ENCODE measurements around the gene KIR2DL4. TPM values are rescaled to one million over a fixed set of nuclear protein-coding genes. Genes with fewer than 3 reads are reported as not detected.
"Not testable (repeated sequence)": the region's sequence is repeated elsewhere in the genome, so short reads cannot be mapped to it uniquely, and the experiment has no call there.

The KIR2DL4 gene
- total and polyA plus RNA-seq, 2 donors (not counting 1 experiment from before 2014, with no cell fraction given): not detected

- TF ChIP-seq CTCF (conservative IDR thresholded peaks at IDR 0.05 in 1 of 2, IDR thresholded peaks at IDR 0.05 in 1 of 2; ENCODE audit: low read depth in 1 of 2, low read length in 2 of 2) (no peak), EZH2 (IDR thresholded peaks at IDR 0.05; ENCODE audit: low read length, missing control alignments) (no peak)
- no peaks in the 10 kb centered on the region for H4K20me1 ChIP-seq (ENCODE audit: control insufficient read depth, extremely low read depth, insufficient read depth, low read length)
- H3K9ac ChIP-seq (ENCODE audit: insufficient read depth, low read length): no peak overlapping the region
- H3K27me3 ChIP-seq (ENCODE audit: control insufficient read depth, insufficient read depth, low read length): no peaks in the 10 kb centered on the region
- H3K36me3 ChIP-seq (ENCODE audit: control insufficient read depth, insufficient read depth, low read length): no peaks in the 10 kb centered on the region
- H3K27ac ChIP-seq (ENCODE audit: insufficient read depth, low read length): no peak overlapping the region
- no peak overlapping the region for H3K4me2 ChIP-seq (ENCODE audit: extremely low read depth, insufficient read depth, low read length)
- H3K9me3 ChIP-seq (ENCODE audit: control insufficient read depth, insufficient read depth, low read depth, low read length): no peaks in the 10 kb centered on the region
- no peak for DNase-seq (ENCODE audit: low read depth in 2 of 2)
- no peak overlapping the region for H2AFZ ChIP-seq (ENCODE audit: low read length)
- no peaks in the 10 kb centered on the region for H3K79me2 ChIP-seq (ENCODE audit: control insufficient read depth, insufficient read depth, low read length)
- no peak overlapping the region for H3K4me3 ChIP-seq (replicated peaks in 1 of 4; ENCODE audit: control extremely low read depth in 1 of 4, insufficient read depth in 1 of 4, low read depth in 3 of 4, low read length in 4 of 4)
- H3K4me1 ChIP-seq (ENCODE audit: control insufficient read depth, extremely low read depth, insufficient read depth, low read length): no peaks in the 10 kb centered on the region
These were observed 47.5 kb downstream of the KIR2DL4 start for GRCh38 chr19:54850930-54851329.

- DNase-seq (ENCODE audit: low read depth in 2 of 2): no peak
- TF ChIP-seq CTCF (conservative IDR thresholded peaks at IDR 0.05 in 1 of 2, IDR thresholded peaks at IDR 0.05 in 1 of 2; ENCODE audit: low read depth in 1 of 2, low read length in 2 of 2): no peak
- TF ChIP-seq EZH2 (IDR thresholded peaks at IDR 0.05; ENCODE audit: low read length, missing control alignments): no peak
- Histone ChIP-seq H3K36me3 (ENCODE audit: control insufficient read depth, insufficient read depth, low read length) (no peaks in the 10 kb centered on the region), H3K27ac (ENCODE audit: insufficient read depth, low read length) (no peak overlapping the region), H3K4me2 (ENCODE audit: extremely low read depth, insufficient read depth, low read length) (no peak overlapping the region), H2AFZ (ENCODE audit: low read length) (no peak overlapping the region), H4K20me1 (ENCODE audit: control insufficient read depth, extremely low read depth, insufficient read depth, low read length) (no peaks in the 10 kb centered on the region), H3K27me3 (ENCODE audit: control insufficient read depth, insufficient read depth, low read length) (no peaks in the 10 kb centered on the region), H3K4me3 (replicated peaks in 1 of 4; ENCODE audit: control extremely low read depth in 1 of 4, insufficient read depth in 1 of 4, low read depth in 3 of 4, low read length in 4 of 4) (no peak overlapping the region), H3K9ac (ENCODE audit: insufficient read depth, low read length) (no peak overlapping the region), H3K79me2 (ENCODE audit: control insufficient read depth, insufficient read depth, low read length) (no peaks in the 10 kb centered on the region), H3K9me3 (ENCODE audit: control insufficient read depth, insufficient read depth, low read depth, low read length) (no peaks in the 10 kb centered on the region), H3K4me1 (ENCODE audit: control insufficient read depth, extremely low read depth, insufficient read depth, low read length) (no peaks in the 10 kb centered on the region)
These were observed 47.9 kb downstream of the KIR2DL4 start for GRCh38 chr19:54851353-54851752.

GRCh38 chr19:54855241-54855640 lies 51.8 kb downstream of the KIR2DL4 start:
- not testable (repeated sequence) for H3K4me2 ChIP-seq (ENCODE audit: extremely low read depth, insufficient read depth, low read length); H3K4me3 ChIP-seq (replicated peaks in 1 of 4; ENCODE audit: control extremely low read depth in 1 of 4, insufficient read depth in 1 of 4, low read depth in 3 of 4, low read length in 4 of 4); H3K9ac ChIP-seq (ENCODE audit: insufficient read depth, low read length); H3K36me3 ChIP-seq (ENCODE audit: control insufficient read depth, insufficient read depth, low read length); H3K79me2 ChIP-seq (ENCODE audit: control insufficient read depth, insufficient read depth, low read length); H4K20me1 ChIP-seq (ENCODE audit: control insufficient read depth, extremely low read depth, insufficient read depth, low read length); H3K4me1 ChIP-seq (ENCODE audit: control insufficient read depth, extremely low read depth, insufficient read depth, low read length); H2AFZ ChIP-seq (ENCODE audit: low read length); DNase-seq (ENCODE audit: low read depth in 2 of 2); H3K9me3 ChIP-seq (ENCODE audit: control insufficient read depth, insufficient read depth, low read depth, low read length); H3K27me3 ChIP-seq (ENCODE audit: control insufficient read depth, insufficient read depth, low read length); H3K27ac ChIP-seq (ENCODE audit: insufficient read depth, low read length)

- H3K79me2 ChIP-seq (ENCODE audit: control insufficient read depth, insufficient read depth, low read length); H3K4me2 ChIP-seq (ENCODE audit: extremely low read depth, insufficient read depth, low read length); H3K9me3 ChIP-seq (ENCODE audit: control insufficient read depth, insufficient read depth, low read depth, low read length); H2AFZ ChIP-seq (ENCODE audit: low read length); H3K9ac ChIP-seq (ENCODE audit: insufficient read depth, low read length); H3K4me1 ChIP-seq (ENCODE audit: control insufficient read depth, extremely low read depth, insufficient read depth, low read length); H3K27ac ChIP-seq (ENCODE audit: insufficient read depth, low read length); H3K4me3 ChIP-seq (replicated peaks in 1 of 4; ENCODE audit: control extremely low read depth in 1 of 4, insufficient read depth in 1 of 4, low read depth in 3 of 4, low read length in 4 of 4); DNase-seq (ENCODE audit: low read depth in 2 of 2); H3K36me3 ChIP-seq (ENCODE audit: control insufficient read depth, insufficient read depth, low read length); H3K27me3 ChIP-seq (ENCODE audit: control insufficient read depth, insufficient read depth, low read length); H4K20me1 ChIP-seq (ENCODE audit: control insufficient read depth, extremely low read depth, insufficient read depth, low read length): not testable (repeated sequence)
These were observed 55.1 kb downstream of the KIR2DL4 start for GRCh38 chr19:54858476-54858875.

GRCh38 chr19:54859421-54859820 lies 56.0 kb downstream of the KIR2DL4 start:
- not testable (repeated sequence) for H3K36me3 ChIP-seq (ENCODE audit: control insufficient read depth, insufficient read depth, low read length); H3K4me1 ChIP-seq (ENCODE audit: control insufficient read depth, extremely low read depth, insufficient read depth, low read length); H3K27ac ChIP-seq (ENCODE audit: insufficient read depth, low read length); H3K4me3 ChIP-seq (replicated peaks in 1 of 4; ENCODE audit: control extremely low read depth in 1 of 4, insufficient read depth in 1 of 4, low read depth in 3 of 4, low read length in 4 of 4); H3K79me2 ChIP-seq (ENCODE audit: control insufficient read depth, insufficient read depth, low read length); H3K4me2 ChIP-seq (ENCODE audit: extremely low read depth, insufficient read depth, low read length); H2AFZ ChIP-seq (ENCODE audit: low read length); DNase-seq (ENCODE audit: low read depth in 2 of 2); H3K27me3 ChIP-seq (ENCODE audit: control insufficient read depth, insufficient read depth, low read length); H3K9me3 ChIP-seq (ENCODE audit: control insufficient read depth, insufficient read depth, low read depth, low read length); H4K20me1 ChIP-seq (ENCODE audit: control insufficient read depth, extremely low read depth, insufficient read depth, low read length); H3K9ac ChIP-seq (ENCODE audit: insufficient read depth, low read length)

All from fibroblast of lung (primary cell).